Stimulated activated CD4-positive, alpha-beta T cell treated with anti-CD3 and anti-CD28 coated beads, Interleukin-1b, Interleukin-23, amount 100 ng/mL, for 1 hour (primary cell): ENCODE measurements around the gene RPS19BP1.

Experiments used
- DNase-seq, 2 donors: peaks; one replicate each; pipeline ENCODE4 v3.0.0-alpha.2; 2020; ENCODE audit warnings: low read depth in 2 of 2

RPS19BP1 gene

GRCh38 chr22:39490966-39491680, 41.4 kb downstream of the RPS19BP1 start:
- DNase-seq = no peak

DNA sequence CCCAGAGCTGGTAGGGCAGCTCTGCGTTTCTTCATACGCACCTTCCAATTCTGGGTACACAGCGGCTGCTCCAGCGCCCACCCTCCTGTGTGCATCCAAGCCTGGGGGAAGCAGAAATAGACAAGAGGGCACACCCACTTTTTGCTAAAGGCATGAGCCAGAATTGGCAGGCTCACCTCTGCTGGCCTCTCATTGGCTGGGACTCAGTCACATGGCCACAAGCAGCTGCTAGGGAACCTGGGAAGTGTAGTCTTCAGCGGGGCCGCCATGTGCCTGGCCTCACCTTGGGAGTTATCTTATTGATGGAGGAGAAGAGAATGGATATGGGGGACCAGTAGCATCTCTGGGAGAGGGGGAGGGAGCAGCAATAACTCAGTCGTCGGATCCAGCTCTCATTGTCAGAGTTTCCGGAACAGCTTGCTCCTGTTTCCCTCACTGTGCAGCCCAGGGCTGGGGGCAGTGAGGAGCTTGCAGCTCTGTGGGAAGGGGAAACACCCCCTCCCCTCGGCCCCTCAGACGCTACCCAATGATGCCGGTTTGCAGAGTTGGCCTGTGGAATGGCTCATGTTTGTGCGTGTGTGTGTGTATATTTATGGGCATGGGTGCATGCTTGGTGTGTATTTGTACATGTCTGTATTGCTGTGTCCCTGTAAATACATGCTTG, 42.3 kb downstream of the RPS19BP1 start:
- peak; percentile 51 to 52 for DNase-seq

DNA sequence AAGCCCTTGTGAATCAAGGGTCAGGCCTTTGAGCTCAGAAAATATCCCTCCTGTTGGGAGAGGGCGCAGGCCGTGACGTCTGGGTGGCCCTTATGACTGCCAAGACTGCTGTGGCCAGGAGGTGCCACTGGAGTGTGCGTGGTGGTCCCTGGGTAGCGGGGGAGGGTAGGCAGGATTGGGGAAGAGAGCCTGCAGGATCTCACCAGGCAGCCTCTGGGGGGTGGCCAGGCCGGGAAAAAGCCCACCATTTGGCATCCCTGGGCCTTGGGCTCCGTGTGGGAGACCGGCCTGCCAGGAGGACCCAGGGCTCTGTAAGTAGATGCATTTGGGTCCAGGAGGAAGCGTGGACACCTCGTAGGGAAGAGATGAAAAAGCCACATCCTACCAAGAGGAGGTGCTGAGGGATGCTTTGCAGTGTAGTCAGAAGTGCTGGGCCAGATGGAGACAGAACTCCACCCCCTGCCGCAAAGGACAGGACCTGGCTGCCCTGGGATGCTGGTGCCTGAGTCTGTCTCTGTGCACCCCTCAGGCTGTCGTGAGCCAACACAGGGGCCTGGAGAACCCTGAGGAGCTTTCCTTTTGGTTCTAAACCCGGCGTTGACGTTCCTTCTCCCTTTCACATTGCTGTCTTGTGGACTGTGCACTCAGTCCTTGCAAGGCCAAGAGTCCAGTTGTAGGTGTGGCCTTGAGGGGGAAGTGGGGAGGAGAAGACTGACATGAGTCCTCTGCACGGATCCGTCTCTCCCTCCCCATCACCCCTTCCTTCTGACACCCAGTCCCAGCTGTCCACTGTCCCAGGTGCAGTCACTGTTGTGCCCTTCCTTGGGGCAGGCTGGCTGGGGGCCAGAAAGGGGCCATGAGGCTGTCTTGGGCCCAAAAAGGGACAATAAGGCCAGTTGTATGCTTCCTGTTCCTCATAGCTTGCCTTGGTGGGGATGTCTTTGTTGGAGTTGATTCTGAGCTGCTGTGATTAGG, 43.2 kb downstream of the RPS19BP1 start:
- DNase-seq = no peak

- no peak for DNase-seq
Observed at GRCh38 chr22:39488563-39489083, 43.9 kb downstream of the RPS19BP1 start.

- DNase-seq = no peak
Observed at GRCh38 chr22:39487826-39488520, 44.6 kb downstream of the RPS19BP1 start.

DNA sequence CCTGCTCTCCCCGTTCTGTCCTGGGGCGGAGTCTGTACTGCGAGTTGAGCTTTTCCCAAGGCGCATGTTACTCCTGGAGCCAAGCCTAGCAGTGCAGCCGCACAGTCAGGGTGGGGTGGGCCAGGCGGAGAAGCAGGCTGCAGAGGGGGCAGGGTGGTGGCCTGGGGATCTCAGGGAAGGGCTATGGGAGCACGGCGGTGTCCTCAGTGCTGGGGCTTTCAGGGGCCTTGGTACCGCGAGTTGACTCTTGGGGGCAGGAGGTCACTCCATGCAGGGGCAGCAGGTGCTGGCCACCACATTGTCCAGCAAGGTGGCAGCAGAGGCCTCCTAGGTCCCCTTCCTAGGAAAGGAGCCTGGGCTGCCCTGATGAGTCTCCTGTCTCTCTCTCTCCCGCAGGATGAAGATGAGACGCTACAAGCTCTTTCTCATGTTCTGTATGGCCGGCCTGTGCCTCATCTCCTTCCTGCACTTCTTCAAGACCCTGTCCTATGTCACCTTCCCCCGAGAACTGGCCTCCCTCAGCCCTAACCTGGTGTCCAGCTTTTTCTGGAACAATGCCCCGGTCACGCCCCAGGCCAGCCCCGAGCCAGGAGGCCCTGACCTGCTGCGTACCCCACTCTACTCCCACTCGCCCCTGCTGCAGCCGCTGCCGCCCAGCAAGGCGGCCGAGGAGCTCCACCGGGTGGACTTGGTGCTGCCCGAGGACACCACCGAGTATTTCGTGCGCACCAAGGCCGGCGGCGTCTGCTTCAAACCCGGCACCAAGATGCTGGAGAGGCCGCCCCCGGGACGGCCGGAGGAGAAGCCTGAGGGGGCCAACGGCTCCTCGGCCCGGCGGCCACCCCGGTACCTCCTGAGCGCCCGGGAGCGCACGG, 45.4 kb downstream of the RPS19BP1 start:
- DNase-seq = no peak

DNA sequence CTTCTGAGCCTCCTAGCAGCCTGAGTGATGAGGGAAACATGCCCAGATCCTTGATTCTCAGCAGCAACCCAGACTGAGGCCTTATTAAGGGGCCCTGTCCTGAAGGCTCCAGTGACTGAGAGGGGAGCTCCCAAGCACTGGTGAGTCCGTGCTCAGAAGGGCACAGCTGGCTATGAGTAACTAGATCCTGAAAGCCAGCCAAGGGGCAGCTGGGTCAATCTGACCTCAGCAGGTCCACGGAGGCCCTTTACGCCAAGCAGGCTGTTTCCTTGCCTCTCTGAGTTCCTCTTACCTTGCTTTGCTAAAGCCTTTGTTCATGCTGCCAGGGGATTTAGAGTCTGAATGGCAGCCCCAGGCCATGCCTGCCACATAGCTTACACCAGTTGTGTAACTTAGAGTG, 49.8 kb downstream of the RPS19BP1 start:
- DNase-seq = no peak

DNA sequence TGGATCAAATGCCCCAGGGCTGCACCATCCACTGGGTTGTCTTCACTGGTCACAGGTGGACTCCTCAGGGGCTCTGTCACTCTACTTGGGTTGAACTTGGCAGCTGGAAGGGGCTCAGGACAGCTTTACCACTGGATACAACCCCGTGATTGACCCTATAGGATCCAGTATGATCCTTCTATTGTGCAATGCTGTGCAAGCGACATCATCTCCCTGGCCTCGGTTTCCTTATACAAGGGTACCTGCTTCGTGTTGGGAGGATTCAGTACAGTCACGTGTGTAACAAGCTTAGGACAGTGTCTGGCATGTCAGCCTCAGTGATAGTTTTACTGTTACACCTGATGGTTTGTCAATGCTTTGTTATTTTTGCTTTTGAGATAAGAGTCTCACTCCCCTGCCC, 51.0 kb downstream of the RPS19BP1 start:
- no peak for DNase-seq

DNA sequence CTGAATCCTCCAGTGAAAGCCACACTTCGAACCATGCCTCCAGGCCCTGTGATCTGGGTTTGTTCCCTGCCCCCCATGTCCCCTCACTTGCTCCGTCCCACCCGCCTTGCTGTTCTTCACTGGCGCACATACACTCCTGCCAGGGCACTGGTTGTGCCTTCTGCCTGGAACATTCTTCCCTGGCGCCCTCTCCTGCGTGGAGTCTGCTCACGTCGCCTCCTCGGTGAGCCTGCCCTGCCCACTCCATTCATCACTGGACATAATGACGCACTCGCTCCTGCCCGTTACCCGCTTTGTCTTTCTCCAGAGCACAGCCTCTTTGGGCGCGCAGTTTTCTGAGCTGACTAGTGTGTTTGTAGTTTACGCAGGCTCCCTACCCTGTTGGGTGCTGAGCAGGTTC, 51.5 kb downstream of the RPS19BP1 start:
- DNase-seq = no peak

DNA sequence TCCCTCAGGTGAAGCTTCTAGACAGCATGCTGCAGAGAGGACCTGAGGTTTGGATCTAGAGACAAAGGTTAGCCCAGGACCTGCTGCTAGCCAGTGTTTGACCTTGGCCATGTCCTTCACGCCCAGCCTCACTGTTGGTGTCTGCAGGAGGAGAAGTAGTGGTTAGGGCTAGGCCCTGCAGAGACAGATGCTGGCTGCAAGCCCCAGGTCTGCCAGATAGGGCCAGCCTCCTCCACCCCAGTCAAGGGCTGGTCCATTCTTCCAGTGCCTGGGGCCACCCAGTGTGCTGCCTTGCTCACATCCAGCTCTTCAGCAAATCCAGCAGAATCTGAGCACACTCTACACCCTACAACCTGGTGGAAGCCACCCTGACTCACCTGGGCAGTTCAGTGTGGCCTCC, 52.0 kb downstream of the RPS19BP1 start:
- no peak for DNase-seq

- no peak for DNase-seq
Observed at GRCh38 chr22:39479254-39479653, 53.3 kb downstream of the RPS19BP1 start.
